ENCODE data around the gene GPR87.

GRCh38 chr3:151265166-151265565, 51.5 kb downstream of the GPR87 start:
- TF ChIP-seq MXI1 (IDR thresholded peaks at IDR 0.05; ENCODE audit: borderline replicate concordance, low read depth, low read length) (no peak), NFE2L2 (IDR thresholded peaks at IDR 0.05; ENCODE audit: low read depth, low read length) (no peak), POLR2A (IDR thresholded peaks at IDR 0.05; ENCODE audit: low read depth, low read length) (no peak), CTCF (conservative IDR thresholded peaks at IDR 0.05; ENCODE audit: low read depth, low read length) (no peak), FOS (IDR thresholded peaks at IDR 0.05; ENCODE audit: low read depth, low read length) (no peak), MAFK (IDR thresholded peaks at IDR 0.05; ENCODE audit: low read depth, low read length) (no peak), MAZ (IDR thresholded peaks at IDR 0.05; ENCODE audit: borderline replicate concordance, low read depth, low read length) (no peak), RAD21 (IDR thresholded peaks at IDR 0.05; ENCODE audit: low read length) (no peak)

Data from IMR-90 (cell line).